NB4 (cell line): ENCODE data around the gene SOX13.

Experiments used
- CTCF ChIP-seq: IDR thresholded peaks from one replicate; pipeline ENCODE4 v1.5.1; 2012; ENCODE audit warnings: low read depth, low read length
- MAX ChIP-seq: IDR thresholded peaks from 2 replicates; pipeline ENCODE4 v1.6.1; 2011; ENCODE audit warnings: low read depth, low read length
- POLR2A ChIP-seq: IDR thresholded peaks from 2 replicates; pipeline ENCODE4 v1.6.1; 2011; ENCODE audit warnings: mild to moderate bottlenecking; ENCODE audit not compliant: insufficient read length; ENCODE audit errors: extremely low read depth

GRCh38 chr1:204162494-204163074 lies 89.7 kb downstream of the SOX13 start:
- TF ChIP-seq CTCF, result peak; percentile 90
- no peak for TF ChIP-seq POLR2A
- TF ChIP-seq MAX, result no peak
